Measurements from ENCODE around the gene ZC3H10.

- TF ChIP-seq ESRRA (CRISPR knock-in tag; IDR thresholded peaks at IDR 0.05; ENCODE audit: borderline replicate concordance) (no peak), NFATC4 (CRISPR knock-in tag; IDR thresholded peaks at IDR 0.05) (no peak), CTCF (IDR thresholded peaks at IDR 0.05) (no peak), ETV6 (CRISPR knock-in tag; IDR thresholded peaks at IDR 0.05) (no peak), NFYB (CRISPR knock-in tag; conservative IDR thresholded peaks at IDR 0.05; ENCODE audit: low read depth) (no peak)
These were observed 47.3 kb downstream of the ZC3H10 start for GRCh38 chr12:56165369-56165768.

Data from WTC11 (cell line).